A549 (cell line): ENCODE results near the gene WDR19. TPM values are rescaled to one million over a fixed set of nuclear protein-coding genes. Genes with fewer than 3 reads are reported as not detected.

Experiments used
- ATAC-seq, 2 experiments: fragments of 200-7000 bp in 1 of 2; fragments of >200 bp in 1 of 2; cut with Nextera tagmentation in 1 of 2; cut with Tn5 transposase in 1 of 2; 3 replicates each; pipeline versions ENCODE4 v1.8.0 to v1.9.1; 2018 to 2020; ENCODE audit warnings: mild to moderate bottlenecking in 1 of 2, moderate library complexity in 1 of 2
- CTCF ChIA-PET: fragments of 300-600 bp; sonication (Branson Sonifier 250); formaldehyde crosslinking; extraction: SDS; loops from one replicate; lab custom pipeline; 2021; ENCODE audit warnings: antibody characterized with exemption, inconsistent platforms; lab: Yijun Ruan, JAX
- POLR2A ChIA-PET: fragments of 350-600 bp; formaldehyde crosslinking; extraction: SDS; loops from one replicate; lab custom pipeline; 2021; ENCODE audit warnings: antibody characterized with exemption, inconsistent platforms; lab: Yijun Ruan, JAX
- DNase-seq, 2 experiments: peaks; one replicate each; pipeline versions ENCODE4 v3.0.0 to v3.0.0-alpha.2; 2011 to 2016; ENCODE audit warnings: low read depth in 1 of 2, low spot score in 1 of 2
- FAIRE-seq: peaks from 2 replicates; lab custom pipeline; 2011; peaks lifted over from hg19 to GRCh38; lab: Jason Lieb, UNC
- H3K27ac ChIP-seq, 2 experiments: fragments of >200 bp; sonication (Bioruptor Twin); formaldehyde crosslinking; 3 replicates each; pipeline ENCODE4 v1.5.1; 2016 to 2017
- H3K4me1 ChIP-seq: fragments of >200 bp; sonication (Bioruptor Twin); formaldehyde crosslinking; 3 replicates; pipeline ENCODE4 v1.6.1; 2016
- H3K4me2 ChIP-seq: fragments of >200 bp; sonication (Bioruptor Twin); formaldehyde crosslinking; 3 replicates; pipeline ENCODE4 v1.6.1; 2016
- H3K4me3 ChIP-seq: fragments of >200 bp; sonication (Bioruptor Twin); formaldehyde crosslinking; 3 replicates; pipeline ENCODE4 v1.5.1; 2016
- H3K9me3 ChIP-seq: fragments of >200 bp; sonication (Bioruptor Twin); formaldehyde crosslinking; 3 replicates; pipeline ENCODE4 v1.6.1; 2016
- CBX2 ChIP-seq: fragments of 200-600 bp; sonication (generic); IDR thresholded peaks from 2 replicates; pipeline ENCODE4 v1.6.1; 2016; ENCODE audit warnings: low read depth, mild to moderate bottlenecking, borderline replicate concordance
- CBX8 ChIP-seq: fragments of 200-600 bp; sonication (generic); IDR thresholded peaks from 2 replicates; pipeline ENCODE4 v1.6.1; 2016
- CEBPB ChIP-seq, 2 experiments: fragments of >200 bp in 1 of 2; sonication (Bioruptor Twin) in 1 of 2; formaldehyde crosslinking in 1 of 2; IDR thresholded peaks; 2 replicates each; pipeline ENCODE4 v1.6.1; 2012 to 2016
- EHMT2 ChIP-seq: fragments of 200-600 bp; sonication (generic); IDR thresholded peaks from 2 replicates; pipeline ENCODE4 v1.6.1; 2016; ENCODE audit warnings: antibody characterized with exemption, low read depth, mild to moderate bottlenecking, moderate library complexity
- ELK1 ChIP-seq: fragments of 150-350 bp; IDR thresholded peaks from 2 replicates; pipeline ENCODE4 v1.6.1; 2014; ENCODE audit warnings: low read depth, mild to moderate bottlenecking, low read length
- EP300 ChIP-seq, 2 experiments: fragments of >200 bp; sonication (Bioruptor Twin); formaldehyde crosslinking; IDR thresholded peaks; 2 replicates in 1 of 2; 3 replicates in 1 of 2; pipeline ENCODE4 v1.6.1; 2016 to 2017
- FOXS1 ChIP-seq: fragments of 250-450 bp; sonication (Bioruptor Pico); IDR thresholded peaks from 2 replicates; pipeline ENCODE4 v1.5.0; 2020; ENCODE audit warnings: mild to moderate bottlenecking, moderate library complexity
- HEYL ChIP-seq: fragments of 250-450 bp; sonication (Bioruptor Pico); IDR thresholded peaks from 2 replicates; pipeline ENCODE4 v1.8.0; 2021; ENCODE audit warnings: mild to moderate bottlenecking, moderate library complexity
- HOXB5 ChIP-seq: fragments of 250-450 bp; sonication (Bioruptor Pico); IDR thresholded peaks from 2 replicates; pipeline ENCODE4 v1.5.0; 2020; ENCODE audit warnings: mild to moderate bottlenecking, moderate library complexity
- JUN ChIP-seq, 2 experiments: fragments of >200 bp; sonication (Bioruptor Twin); formaldehyde crosslinking; IDR thresholded peaks; 2 replicates in 1 of 2; 3 replicates in 1 of 2; pipeline ENCODE4 v1.6.1; 2016 to 2017
- JUNB ChIP-seq: fragments of >200 bp; sonication (Bioruptor Twin); formaldehyde crosslinking; IDR thresholded peaks from 2 replicates; pipeline ENCODE4 v1.6.1; 2016
- MAFK ChIP-seq: fragments of 450-650 bp; IDR thresholded peaks from 2 replicates; pipeline ENCODE4 v1.6.1; 2014; ENCODE audit not compliant: partially characterized antibody
- MYC ChIP-seq: IDR thresholded peaks from 2 replicates; pipeline ENCODE4 v1.6.1; 2012; ENCODE audit warnings: mild to moderate bottlenecking, inconsistent platforms, low read length, improper control_type of control experiment, borderline replicate concordance
- NFE2L2 ChIP-seq: fragments of 150-350 bp; conservative IDR thresholded peaks from 2 replicates; pipeline ENCODE4 v1.6.1; 2014; ENCODE audit warnings: low read length
- NPAS2 ChIP-seq: fragments of 250-450 bp; sonication (Bioruptor Pico); IDR thresholded peaks from 2 replicates; pipeline ENCODE4 v1.8.0; 2022; ENCODE audit warnings: mild to moderate bottlenecking, moderate library complexity, borderline replicate concordance
- NR3C1 ChIP-seq: fragments of >200 bp; sonication (Bioruptor Twin); formaldehyde crosslinking; IDR thresholded peaks from 3 replicates; pipeline ENCODE4 v1.6.1; 2017
- POLR2A ChIP-seq: IDR thresholded peaks from 2 replicates; pipeline ENCODE4 v1.6.1; 2012; ENCODE audit warnings: mild to moderate bottlenecking, low read length
- RAD21 ChIP-seq, 2 experiments: fragments of >200 bp in 1 of 2; sonication (Bioruptor Twin) in 1 of 2; formaldehyde crosslinking in 1 of 2; IDR thresholded peaks in 1 of 2; conservative IDR thresholded peaks in 1 of 2; 2 replicates in 1 of 2; 3 replicates in 1 of 2; pipeline ENCODE4 v1.6.1; 2012 to 2018; ENCODE audit warnings: inconsistent platforms in 1 of 2
- REST ChIP-seq: fragments of 200-600 bp; sonication (generic); IDR thresholded peaks from 2 replicates; pipeline ENCODE4 v1.6.1; 2016; ENCODE audit warnings: antibody characterized with exemption, mild to moderate bottlenecking, moderate library complexity
- SMC3 ChIP-seq: fragments of >200 bp; sonication (Bioruptor Twin); formaldehyde crosslinking; IDR thresholded peaks from 3 replicates; pipeline ENCODE4 v1.6.1; 2018; ENCODE audit warnings: inconsistent platforms
- SREBF2 ChIP-seq: fragments of 450-650 bp; IDR thresholded peaks from 2 replicates; pipeline ENCODE4 v1.6.1; 2014; ENCODE audit warnings: mild to moderate bottlenecking, moderate library complexity
- ZFP36 ChIP-seq: fragments of 450-650 bp; IDR thresholded peaks from 2 replicates; pipeline ENCODE4 v1.6.1; 2014; ENCODE audit warnings: borderline replicate concordance; ENCODE audit not compliant: partially characterized antibody
- WGBS: methylation state at CpG from one replicate; pipeline ENCODE4 v1.1.6; 2017; ENCODE audit errors: missing lambda C conversion rate; 5-methylcytosine and 5-hydroxymethylcytosine counted together
- polyA plus RNA-seq, 4 experiments: library from polyadenylated mRNA; depleted of rRNA in 3 of 4; stranded (reverse); fragments of >200 nt; fragmentation: RNase III in 1 of 4; extraction: RNeasy Plus Mini Kit Qiagen cat#74134 plus additional on column Dnase treatment in 1 of 4; gene quantifications; 2 replicates in 3 of 4; 3 replicates in 1 of 4; pipeline ENCODE4 v1.2.3, GENCODE V29; 2011 to 2017
- TF ChIP-seq, protein P1 (sequence below): fragments of 250-450 bp; sonication (Bioruptor Pico); IDR thresholded peaks from 2 replicates; pipeline ENCODE4 v1.5.0; 2020; ENCODE audit warnings: low read depth, mild to moderate bottlenecking, moderate library complexity
- TF ChIP-seq, protein P2 (sequence below): IDR thresholded peaks from 2 replicates; pipeline ENCODE4 v1.6.1; 2012; ENCODE audit warnings: low read depth, borderline replicate concordance
- TF ChIP-seq, protein P3 (sequence below): fragments of >200 bp; sonication (Bioruptor Twin); formaldehyde crosslinking; IDR thresholded peaks from 3 replicates; pipeline ENCODE4 v1.5.1; 2016

Gene WDR19
- polyA plus RNA-seq, 2 of the 4 experiments (the other 2 are of a cell fraction), result 12.1 to 30.1 TPM

GRCh38 chr4:39235021-39235420 lies 52.7 kb downstream of the WDR19 start (continued):
- TF ChIP-seq ELK1, result no peak
- TF ChIP-seq JUN (IDR thresholded peaks at IDR 0.05), result no peak
- TF ChIP-seq POLR2A, result no peak
- TF ChIP-seq CEBPB (IDR thresholded peaks at IDR 0.05), result no peak

DNA sequence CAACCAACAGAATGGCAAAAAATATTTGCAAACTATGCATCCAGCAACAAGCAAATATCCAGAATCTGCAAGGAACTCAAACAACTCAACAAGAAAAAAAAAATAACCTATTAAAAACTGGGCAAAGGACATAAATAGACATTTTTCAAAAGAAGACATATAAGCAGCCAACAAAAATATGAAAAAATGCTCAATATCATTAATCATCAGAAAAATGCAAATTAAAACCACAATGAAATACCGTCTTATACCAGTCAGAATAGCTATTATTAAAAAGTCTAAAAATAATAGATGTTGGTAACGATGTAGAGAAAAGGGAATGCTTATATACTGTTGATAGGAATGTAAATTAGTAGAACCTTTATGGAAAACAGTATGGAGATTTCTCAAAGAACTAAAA lies 53.4 kb downstream of the WDR19 start:
- WGBS, result 84% methylated on average over 2 of the region's 2 CpGs
- H3K4me3 ChIP-seq, result no peak overlapping the region
- ChIA-PET CTCF (interaction anchor here (0.6 kb wide), 1 partner anchor 506 kb away, joined by 3 read pairs; no protein-coding TSS in a partner anchor), POLR2A (no interaction called here)
- no peak for FAIRE-seq
- H3K4me1 ChIP-seq, result no peaks in the 10 kb centered on the region
- H3K27ac ChIP-seq, result no peak overlapping the region
- no peak for DNase-seq
- no peak overlapping the region for H3K4me2 ChIP-seq
- H3K9me3 ChIP-seq, result no peaks in the 10 kb centered on the region
- TF ChIP-seq NR3C1 (no peak), CBX2 (no peak), CBX8 (no peak), NPAS2 (no peak), HEYL (CRISPR knock-in tag) (no peak), JUNB (no peak), FOXS1 (CRISPR knock-in tag) (no peak), EHMT2 (no peak)
- TF ChIP-seq, protein P1, sequence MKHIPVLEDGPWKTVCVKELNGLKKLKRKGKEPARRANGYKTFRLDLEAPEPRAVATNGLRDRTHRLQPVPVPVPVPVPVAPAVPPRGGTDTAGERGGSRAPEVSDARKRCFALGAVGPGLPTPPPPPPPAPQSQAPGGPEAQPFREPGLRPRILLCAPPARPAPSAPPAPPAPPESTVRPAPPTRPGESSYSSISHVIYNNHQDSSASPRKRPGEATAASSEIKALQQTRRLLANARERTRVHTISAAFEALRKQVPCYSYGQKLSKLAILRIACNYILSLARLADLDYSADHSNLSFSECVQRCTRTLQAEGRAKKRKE (CRISPR knock-in tag), result no peak
- TF ChIP-seq, protein P2, sequence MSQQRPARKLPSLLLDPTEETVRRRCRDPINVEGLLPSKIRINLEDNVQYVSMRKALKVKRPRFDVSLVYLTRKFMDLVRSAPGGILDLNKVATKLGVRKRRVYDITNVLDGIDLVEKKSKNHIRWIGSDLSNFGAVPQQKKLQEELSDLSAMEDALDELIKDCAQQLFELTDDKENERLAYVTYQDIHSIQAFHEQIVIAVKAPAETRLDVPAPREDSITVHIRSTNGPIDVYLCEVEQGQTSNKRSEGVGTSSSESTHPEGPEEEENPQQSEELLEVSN, result no peak
- ATAC-seq, result no peak

- no peak overlapping the region for H3K4me3 ChIP-seq
- no peak overlapping the region for H3K27ac ChIP-seq
- no peak for DNase-seq
- ChIA-PET POLR2A (no interaction called here), CTCF (no interaction called here)
- TF ChIP-seq ZFP36 (no peak), REST (no peak)
- no peaks in the 10 kb centered on the region for H3K4me1 ChIP-seq
- no peak for FAIRE-seq
- no peak overlapping the region for H3K4me2 ChIP-seq
- no peaks in the 10 kb centered on the region for H3K9me3 ChIP-seq
- WGBS, result 60% methylated on average over 3 of the region's 3 CpGs
- ATAC-seq, result no peak
Observed at GRCh38 chr4:39237179-39237578, 54.9 kb downstream of the WDR19 start.

DNA sequence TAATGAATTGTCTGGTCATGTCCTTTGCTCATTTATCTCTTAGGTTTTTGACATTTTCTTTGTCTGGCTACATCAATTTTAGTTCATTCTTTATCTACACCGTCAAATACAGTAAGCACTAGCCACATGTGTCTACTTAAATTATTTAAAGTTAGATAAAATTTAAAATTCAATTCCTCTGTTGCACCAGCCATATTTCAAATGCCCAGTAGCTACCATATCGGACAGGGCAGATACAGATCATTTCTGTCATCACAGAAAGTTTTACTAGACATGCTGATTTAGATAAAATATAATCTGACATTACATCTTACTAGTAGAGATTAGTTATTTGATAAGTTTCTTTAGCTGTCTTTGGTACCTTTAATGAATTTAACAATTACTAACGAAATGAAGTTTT lies 61.1 kb downstream of the WDR19 start:
- DNase-seq, result no peak
- no peak overlapping the region for H3K4me3 ChIP-seq
- H3K9me3 ChIP-seq, result no peaks in the 10 kb centered on the region
- no peaks in the 10 kb centered on the region for H3K4me1 ChIP-seq
- no peak overlapping the region for H3K4me2 ChIP-seq
- POLR2A ChIA-PET, result no interaction called here
- WGBS, result 92% methylated on average over 3 of the region's 3 CpGs
- CTCF ChIA-PET, result no interaction called here
- TF ChIP-seq HOXB5 (CRISPR knock-in tag) (no peak), MYC (no peak), ZFP36 (no peak), EP300 (IDR thresholded peaks at IDR 0.05) (no peak), NFE2L2 (no peak), RAD21 (conservative IDR thresholded peaks at IDR 0.05 in 1 of 2, IDR thresholded peaks at IDR 0.05 in 1 of 2) (no peak), CBX2 (no peak), SMC3 (no peak), MAFK (no peak), JUNB (no peak), SREBF2 (no peak), HEYL (CRISPR knock-in tag) (no peak), POLR2A (no peak)
- TF ChIP-seq, protein P2, result no peak
- TF ChIP-seq, protein P3, sequence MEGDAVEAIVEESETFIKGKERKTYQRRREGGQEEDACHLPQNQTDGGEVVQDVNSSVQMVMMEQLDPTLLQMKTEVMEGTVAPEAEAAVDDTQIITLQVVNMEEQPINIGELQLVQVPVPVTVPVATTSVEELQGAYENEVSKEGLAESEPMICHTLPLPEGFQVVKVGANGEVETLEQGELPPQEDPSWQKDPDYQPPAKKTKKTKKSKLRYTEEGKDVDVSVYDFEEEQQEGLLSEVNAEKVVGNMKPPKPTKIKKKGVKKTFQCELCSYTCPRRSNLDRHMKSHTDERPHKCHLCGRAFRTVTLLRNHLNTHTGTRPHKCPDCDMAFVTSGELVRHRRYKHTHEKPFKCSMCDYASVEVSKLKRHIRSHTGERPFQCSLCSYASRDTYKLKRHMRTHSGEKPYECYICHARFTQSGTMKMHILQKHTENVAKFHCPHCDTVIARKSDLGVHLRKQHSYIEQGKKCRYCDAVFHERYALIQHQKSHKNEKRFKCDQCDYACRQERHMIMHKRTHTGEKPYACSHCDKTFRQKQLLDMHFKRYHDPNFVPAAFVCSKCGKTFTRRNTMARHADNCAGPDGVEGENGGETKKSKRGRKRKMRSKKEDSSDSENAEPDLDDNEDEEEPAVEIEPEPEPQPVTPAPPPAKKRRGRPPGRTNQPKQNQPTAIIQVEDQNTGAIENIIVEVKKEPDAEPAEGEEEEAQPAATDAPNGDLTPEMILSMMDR, result no peak
- TF ChIP-seq, all 56 proteins: peak for 0
- H3K27ac ChIP-seq, result no peak overlapping the region
- no peak for ATAC-seq
- FAIRE-seq, result no peak
